H1 (cell line): ENCODE measurements around the gene ADAMTSL2.

Experiments used
- CBX5 ChIP-seq: fragments of 300-800, 300-1000 bp; sonication (generic); IDR thresholded peaks from 2 replicates; pipeline ENCODE4 v1.7.1; 2016; ENCODE audit warnings: antibody characterized with exemption, low read length, low read depth
- CHD2 ChIP-seq: IDR thresholded peaks from 2 replicates; pipeline ENCODE4 v1.6.1; 2012; ENCODE audit warnings: low read length, improper control_type of control experiment
- CREB1 ChIP-seq: IDR thresholded peaks from 2 replicates; pipeline ENCODE4 v1.6.1; 2012; ENCODE audit warnings: inconsistent platforms
- EP300 ChIP-seq, 2 experiments: IDR thresholded peaks; 1 replicate in 1 of 2; 2 replicates in 1 of 2; pipeline ENCODE4 v1.6.1; 2011 to 2012; ENCODE audit warnings: low read depth in 2 of 2, low read length in 2 of 2, mild to moderate bottlenecking in 2 of 2, borderline replicate concordance in 1 of 2, inconsistent platforms in 1 of 2, moderate library complexity in 1 of 2
- GABPA ChIP-seq: IDR thresholded peaks from 2 replicates; pipeline ENCODE4 v1.6.1; 2011; ENCODE audit warnings: mild to moderate bottlenecking, low read length, moderate library complexity, borderline replicate concordance; ENCODE audit not compliant: insufficient read depth
- MAFK ChIP-seq: IDR thresholded peaks from 2 replicates; pipeline ENCODE4 v1.6.1; 2012; ENCODE audit warnings: low read depth, mild to moderate bottlenecking, improper control_type of control experiment, low read length
- POLR2A ChIP-seq, 2 experiments: IDR thresholded peaks; 1 replicate in 1 of 2; 2 replicates in 1 of 2; pipeline ENCODE4 v1.6.1; 2011; ENCODE audit warnings: low read depth in 2 of 2, low read length in 2 of 2, mild to moderate bottlenecking in 2 of 2; ENCODE audit errors: control extremely low read depth in 1 of 2
- POLR2AphosphoS5 ChIP-seq: IDR thresholded peaks from 2 replicates; pipeline ENCODE4 v1.6.1; 2011; ENCODE audit warnings: low read depth, low read length
- RAD21 ChIP-seq, 2 experiments: IDR thresholded peaks in 1 of 2; conservative IDR thresholded peaks in 1 of 2; 2 replicates each; pipeline ENCODE4 v1.6.1; 2011; ENCODE audit warnings: low read depth in 2 of 2, low read length in 2 of 2, improper control_type of control experiment in 1 of 2, inconsistent platforms in 1 of 2, mild to moderate bottlenecking in 1 of 2, moderate library complexity in 1 of 2
- SUZ12 ChIP-seq: fragments of 200-600 bp; sonication (generic); IDR thresholded peaks from 2 replicates; pipeline ENCODE4 v1.6.1; 2012; ENCODE audit warnings: mild to moderate bottlenecking, inconsistent platforms, low read length, moderate library complexity, mixed read lengths
- TAF1 ChIP-seq: IDR thresholded peaks from 2 replicates; pipeline ENCODE4 v1.6.1; 2011; ENCODE audit warnings: mild to moderate bottlenecking, low read depth, low read length
- TF ChIP-seq, protein P1 (sequence below), 3 experiments: IDR thresholded peaks; 1 replicate in 2 of 3; 2 replicates in 1 of 3; pipeline versions ENCODE4 v1.5.1 to v1.6.1; 2011; ENCODE audit warnings: low read length in 3 of 3, mild to moderate bottlenecking in 3 of 3, inconsistent platforms in 2 of 3, low read depth in 1 of 3, moderate library complexity in 1 of 3; ENCODE audit not compliant: insufficient read depth in 1 of 3; ENCODE audit errors: control extremely low read depth in 1 of 3

DNA sequence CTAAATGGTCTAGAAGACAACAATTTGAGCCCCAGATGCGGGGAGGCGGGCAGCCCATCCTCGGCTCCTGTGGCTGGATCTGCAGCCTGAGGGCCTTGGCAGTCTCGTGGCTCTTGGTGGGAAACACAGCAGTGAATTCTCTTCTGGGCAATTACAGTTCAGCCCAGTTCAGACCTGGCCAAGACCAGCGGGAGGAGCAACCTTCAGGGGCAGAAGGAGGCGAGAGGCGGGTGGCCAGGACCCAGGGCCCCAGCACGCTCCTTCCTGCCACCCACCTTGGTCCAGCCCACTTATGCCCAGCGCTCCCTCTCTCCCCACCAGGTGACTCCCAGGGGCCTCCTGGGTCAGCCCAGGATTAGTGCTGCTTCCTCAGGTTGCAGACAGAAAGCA is 17.5 kb upstream of the ADAMTSL2 start:
- TF ChIP-seq, protein P1, sequence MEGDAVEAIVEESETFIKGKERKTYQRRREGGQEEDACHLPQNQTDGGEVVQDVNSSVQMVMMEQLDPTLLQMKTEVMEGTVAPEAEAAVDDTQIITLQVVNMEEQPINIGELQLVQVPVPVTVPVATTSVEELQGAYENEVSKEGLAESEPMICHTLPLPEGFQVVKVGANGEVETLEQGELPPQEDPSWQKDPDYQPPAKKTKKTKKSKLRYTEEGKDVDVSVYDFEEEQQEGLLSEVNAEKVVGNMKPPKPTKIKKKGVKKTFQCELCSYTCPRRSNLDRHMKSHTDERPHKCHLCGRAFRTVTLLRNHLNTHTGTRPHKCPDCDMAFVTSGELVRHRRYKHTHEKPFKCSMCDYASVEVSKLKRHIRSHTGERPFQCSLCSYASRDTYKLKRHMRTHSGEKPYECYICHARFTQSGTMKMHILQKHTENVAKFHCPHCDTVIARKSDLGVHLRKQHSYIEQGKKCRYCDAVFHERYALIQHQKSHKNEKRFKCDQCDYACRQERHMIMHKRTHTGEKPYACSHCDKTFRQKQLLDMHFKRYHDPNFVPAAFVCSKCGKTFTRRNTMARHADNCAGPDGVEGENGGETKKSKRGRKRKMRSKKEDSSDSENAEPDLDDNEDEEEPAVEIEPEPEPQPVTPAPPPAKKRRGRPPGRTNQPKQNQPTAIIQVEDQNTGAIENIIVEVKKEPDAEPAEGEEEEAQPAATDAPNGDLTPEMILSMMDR (IDR thresholded peaks at IDR 0.05; ENCODE audit: control extremely low read depth in 1 of 3, insufficient read depth in 1 of 3, low read depth in 1 of 3, low read length in 3 of 3): no peak
- TF ChIP-seq POLR2AphosphoS5 (no peak), SUZ12 (no peak), CHD2 (no peak), CREB1 (no peak), POLR2A (IDR thresholded peaks at IDR 0.05; ENCODE audit: control extremely low read depth in 1 of 2, low read depth in 2 of 2, low read length in 2 of 2) (no peak), GABPA (no peak), EP300 (IDR thresholded peaks at IDR 0.05; ENCODE audit: borderline replicate concordance in 1 of 2, low read depth in 2 of 2, low read length in 2 of 2) (no peak), MAFK (no peak), RAD21 (IDR thresholded peaks at IDR 0.05 in 1 of 2, conservative IDR thresholded peaks at IDR 0.05 in 1 of 2; ENCODE audit: low read depth in 2 of 2, low read length in 2 of 2) (no peak), TAF1 (no peak), CBX5 (no peak)
